Thoracic aorta (tissue), 2 donors: ENCODE data around the gene PTGR3. TPM values are rescaled to one million over a fixed set of nuclear protein-coding genes. Genes with fewer than 3 reads are reported as not detected.
A peak's percentile ranks its signal among the peaks of the same experiment; 100 is the strongest.

Experiments used
- ATAC-seq: fragments of 150-250 bp; one replicate; pipeline ENCODE4 v1.8.0; 2017; ENCODE audit warnings: low read depth; ENCODE audit not compliant: insufficient number of reproducible peaks, low FRiP score
- DNase-seq: peaks from one replicate; pipeline ENCODE4 v3.0.0-alpha.2; 2020; ENCODE audit warnings: low spot score
- H3K27ac ChIP-seq, 2 donors: fragments of 200-600 bp; sonication (generic); 1 replicate in 1 of 2; 2 replicates in 1 of 2; pipeline ENCODE4 v1.5.1; 2016; ENCODE audit warnings: mild to moderate bottlenecking in 2 of 2, moderate library complexity in 2 of 2
- H3K27me3 ChIP-seq: fragments of 200-600 bp; sonication (generic); replicated peaks from 2 replicates; pipeline ENCODE4 v1.6.0; 2016; ENCODE audit warnings: mild to moderate bottlenecking; ENCODE audit not compliant: insufficient read depth
- H3K36me3 ChIP-seq: fragments of 200-600 bp; sonication (generic); one replicate; pipeline ENCODE4 v1.5.1; 2016
- H3K4me1 ChIP-seq, 2 donors: fragments of 200-600 bp; sonication (generic); 1 replicate in 1 of 2; 2 replicates in 1 of 2; pipeline versions ENCODE4 v1.5.1 to v1.6.0; 2016; ENCODE audit warnings: low read depth in 2 of 2, mild to moderate bottlenecking in 1 of 2; ENCODE audit not compliant: control insufficient read depth in 1 of 2
- H3K4me3 ChIP-seq: fragments of 200-600 bp; sonication (generic); 2 replicates; pipeline ENCODE4 v1.5.1; 2016; ENCODE audit warnings: mild to moderate bottlenecking
- H3K9me3 ChIP-seq: fragments of 200-600 bp; sonication (generic); 2 replicates; pipeline ENCODE4 v1.5.1; 2016
- CTCF ChIP-seq: fragments of 200-600 bp; sonication (generic); IDR thresholded peaks from one replicate; pipeline ENCODE4 v1.5.1; 2019; ENCODE audit warnings: antibody characterized with exemption
- total RNA-seq, 2 donors: library from RNA; depleted of rRNA; stranded (reverse); fragments of >200 nt; gene quantifications; one replicate each; pipeline versions ENCODE4 v1.1.0 to v1.2.3, GENCODE V29; 2016

The PTGR3 gene
- total RNA-seq, 2 donors from 2014 or later = 11.2 to 21.7 TPM

- H3K4me1 ChIP-seq = peaks cover 21 to 28% of the 10 kb centered on the region in 2 donors
- H3K36me3 ChIP-seq = no peaks in the 10 kb centered on the region
- H3K27ac ChIP-seq = no peak overlapping the region
- no peak for TF ChIP-seq CTCF
- H3K4me3 ChIP-seq = no peak overlapping the region
- no peaks in the 10 kb centered on the region for H3K9me3 ChIP-seq
- ATAC-seq = no peak
- DNase-seq = no peak
- H3K27me3 ChIP-seq = no peaks in the 10 kb centered on the region
These were observed 9.4 kb upstream of the PTGR3 start for GRCh38 chr18:75218065-75218923.

GRCh38 chr18:75216911-75217689 is 8.2 kb upstream of the PTGR3 start:
- no peak for TF ChIP-seq CTCF
- Histone ChIP-seq H3K36me3 (no peaks in the 10 kb centered on the region), H3K27me3 (no peaks in the 10 kb centered on the region), H3K27ac (peak overlapping the region in 1 of 2 donors; percentile 19), H3K9me3 (no peaks in the 10 kb centered on the region), H3K4me3 (no peak overlapping the region), H3K4me1 (peaks cover 29 to 40% of the 10 kb centered on the region in 2 donors)
- no peak for DNase-seq
- no peak for ATAC-seq

- ATAC-seq (no peak), DNase-seq (no peak)
- Histone ChIP-seq H3K36me3 (no peaks in the 10 kb centered on the region), H3K27ac (peak overlapping the region in 1 of 2 donors; percentile 19), H3K27me3 (no peaks in the 10 kb centered on the region), H3K9me3 (no peaks in the 10 kb centered on the region), H3K4me1 (peaks cover 26 to 40% of the 10 kb centered on the region in 2 donors), H3K4me3 (no peak overlapping the region)
- TF ChIP-seq CTCF = no peak
These were observed 7.4 kb upstream of the PTGR3 start for GRCh38 chr18:75216212-75216910.

GRCh38 chr18:75215663-75216062 is 6.7 kb upstream of the PTGR3 start:
- Histone ChIP-seq H3K27ac (no peak overlapping the region), H3K4me1 (peaks cover 26 to 40% of the 10 kb centered on the region in 2 donors), H3K4me3 (no peak overlapping the region), H3K36me3 (no peaks in the 10 kb centered on the region), H3K27me3 (no peaks in the 10 kb centered on the region), H3K9me3 (no peaks in the 10 kb centered on the region)
- TF ChIP-seq CTCF = no peak
- no peak for DNase-seq
- ATAC-seq = no peak
